ENCODE data around the gene SEPHS2.

- no peak for TF ChIP-seq CTCF (IDR thresholded peaks at IDR 0.05)
- no peak for TF ChIP-seq POLR2A (IDR thresholded peaks at IDR 0.05)
- no peak for TF ChIP-seq EP300 (IDR thresholded peaks at IDR 0.05)
Observed at GRCh38 chr16:30474684-30475083, 29.0 kb upstream of the SEPHS2 start.

Measured in suprapubic skin (tissue), 3 donors.